ENCODE results near the gene ISX.

Gene ISX

GRCh38 chr22:35102663-35103062 is 36.7 kb downstream of the ISX start:
- no peak overlapping the region for H3K4me3 ChIP-seq (replicated peaks; ENCODE audit: low read depth, low read length)
- peak; percentile 45 for TF ChIP-seq CTCF (IDR thresholded peaks at IDR 0.05; ENCODE audit: insufficient read depth, low read length, poor library complexity, severe bottlenecking)
- H3K36me3 ChIP-seq (ENCODE audit: control insufficient read depth, insufficient read depth, low read length), result no peaks in the 10 kb centered on the region
- DNase-seq (ENCODE audit: extremely low read depth, insufficient read length), result peak; percentile 52
- no peaks in the 10 kb centered on the region for H3K27me3 ChIP-seq (replicated peaks; ENCODE audit: control insufficient read depth, insufficient read depth, low read length)

GRCh38 chr22:35103761-35104160 is 37.8 kb downstream of the ISX start:
- no peak overlapping the region for H3K4me3 ChIP-seq (replicated peaks; ENCODE audit: low read depth, low read length)
- H3K36me3 ChIP-seq (ENCODE audit: control insufficient read depth, insufficient read depth, low read length), result no peaks in the 10 kb centered on the region
- TF ChIP-seq CTCF (IDR thresholded peaks at IDR 0.05; ENCODE audit: insufficient read depth, low read length, poor library complexity, severe bottlenecking), result no peak
- DNase-seq (ENCODE audit: extremely low read depth, insufficient read length), result no peak
- no peaks in the 10 kb centered on the region for H3K27me3 ChIP-seq (replicated peaks; ENCODE audit: control insufficient read depth, insufficient read depth, low read length)

GRCh38 chr22:35104491-35104890 is 38.5 kb downstream of the ISX start:
- Histone ChIP-seq H3K27me3 (replicated peaks; ENCODE audit: control insufficient read depth, insufficient read depth, low read length) (no peaks in the 10 kb centered on the region), H3K4me3 (replicated peaks; ENCODE audit: low read depth, low read length) (no peak overlapping the region), H3K36me3 (ENCODE audit: control insufficient read depth, insufficient read depth, low read length) (no peaks in the 10 kb centered on the region)
- no peak for DNase-seq (ENCODE audit: extremely low read depth, insufficient read length)
- no peak for TF ChIP-seq CTCF (IDR thresholded peaks at IDR 0.05; ENCODE audit: insufficient read depth, low read length, poor library complexity, severe bottlenecking)

GRCh38 chr22:35109616-35110015 is 43.7 kb downstream of the ISX start:
- no peak overlapping the region for H3K4me3 ChIP-seq (replicated peaks; ENCODE audit: low read depth, low read length)
- H3K36me3 ChIP-seq (ENCODE audit: control insufficient read depth, insufficient read depth, low read length), result no peaks in the 10 kb centered on the region
- no peaks in the 10 kb centered on the region for H3K27me3 ChIP-seq (replicated peaks; ENCODE audit: control insufficient read depth, insufficient read depth, low read length)
- no peak for DNase-seq (ENCODE audit: extremely low read depth, insufficient read length)
- TF ChIP-seq CTCF (IDR thresholded peaks at IDR 0.05; ENCODE audit: insufficient read depth, low read length, poor library complexity, severe bottlenecking), result no peak

GRCh38 chr22:35111244-35111643 is 45.3 kb downstream of the ISX start:
- Histone ChIP-seq H3K4me3 (replicated peaks; ENCODE audit: low read depth, low read length) (no peak overlapping the region), H3K36me3 (ENCODE audit: control insufficient read depth, insufficient read depth, low read length) (no peaks in the 10 kb centered on the region), H3K27me3 (replicated peaks; ENCODE audit: control insufficient read depth, insufficient read depth, low read length) (no peaks in the 10 kb centered on the region)
- TF ChIP-seq CTCF (IDR thresholded peaks at IDR 0.05; ENCODE audit: insufficient read depth, low read length, poor library complexity, severe bottlenecking), result no peak
- DNase-seq (ENCODE audit: extremely low read depth, insufficient read length), result no peak

- DNase-seq (ENCODE audit: extremely low read depth, insufficient read length), result no peak
- Histone ChIP-seq H3K27me3 (replicated peaks; ENCODE audit: control insufficient read depth, insufficient read depth, low read length) (no peaks in the 10 kb centered on the region), H3K4me3 (replicated peaks; ENCODE audit: low read depth, low read length) (no peak overlapping the region), H3K36me3 (ENCODE audit: control insufficient read depth, insufficient read depth, low read length) (no peaks in the 10 kb centered on the region)
- no peak for TF ChIP-seq CTCF (IDR thresholded peaks at IDR 0.05; ENCODE audit: insufficient read depth, low read length, poor library complexity, severe bottlenecking)
These were observed 47.4 kb downstream of the ISX start for GRCh38 chr22:35113341-35113740.

Data from GM06990 (cell line).